ENCODE data around the gene LHFPL6. TPM values are rescaled to one million over a fixed set of nuclear protein-coding genes. Genes with fewer than 3 reads are reported as not detected.

Gene LHFPL6
- total RNA-seq, 1 donor from 2014 or later: 5.3 TPM

- Histone ChIP-seq H3K4me3 (ENCODE audit: low read depth, low read length) (no peak overlapping the region), H3K27me3 (ENCODE audit: control insufficient read depth, insufficient read depth, low read length) (no peaks in the 10 kb centered on the region), H3K36me3 (ENCODE audit: control insufficient read depth, insufficient read depth, low read length) (no peaks in the 10 kb centered on the region)
- DNase-seq (ENCODE audit: low read depth) (no peak), FAIRE-seq (peak; percentile 89)
- TF ChIP-seq, protein P1, sequence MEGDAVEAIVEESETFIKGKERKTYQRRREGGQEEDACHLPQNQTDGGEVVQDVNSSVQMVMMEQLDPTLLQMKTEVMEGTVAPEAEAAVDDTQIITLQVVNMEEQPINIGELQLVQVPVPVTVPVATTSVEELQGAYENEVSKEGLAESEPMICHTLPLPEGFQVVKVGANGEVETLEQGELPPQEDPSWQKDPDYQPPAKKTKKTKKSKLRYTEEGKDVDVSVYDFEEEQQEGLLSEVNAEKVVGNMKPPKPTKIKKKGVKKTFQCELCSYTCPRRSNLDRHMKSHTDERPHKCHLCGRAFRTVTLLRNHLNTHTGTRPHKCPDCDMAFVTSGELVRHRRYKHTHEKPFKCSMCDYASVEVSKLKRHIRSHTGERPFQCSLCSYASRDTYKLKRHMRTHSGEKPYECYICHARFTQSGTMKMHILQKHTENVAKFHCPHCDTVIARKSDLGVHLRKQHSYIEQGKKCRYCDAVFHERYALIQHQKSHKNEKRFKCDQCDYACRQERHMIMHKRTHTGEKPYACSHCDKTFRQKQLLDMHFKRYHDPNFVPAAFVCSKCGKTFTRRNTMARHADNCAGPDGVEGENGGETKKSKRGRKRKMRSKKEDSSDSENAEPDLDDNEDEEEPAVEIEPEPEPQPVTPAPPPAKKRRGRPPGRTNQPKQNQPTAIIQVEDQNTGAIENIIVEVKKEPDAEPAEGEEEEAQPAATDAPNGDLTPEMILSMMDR (IDR thresholded peaks at IDR 0.05; ENCODE audit: insufficient read depth, low read length, severe bottlenecking): no peak
Observed at GRCh38 chr13:39324806-39325311, 278.1 kb downstream of the LHFPL6 start.

DNA sequence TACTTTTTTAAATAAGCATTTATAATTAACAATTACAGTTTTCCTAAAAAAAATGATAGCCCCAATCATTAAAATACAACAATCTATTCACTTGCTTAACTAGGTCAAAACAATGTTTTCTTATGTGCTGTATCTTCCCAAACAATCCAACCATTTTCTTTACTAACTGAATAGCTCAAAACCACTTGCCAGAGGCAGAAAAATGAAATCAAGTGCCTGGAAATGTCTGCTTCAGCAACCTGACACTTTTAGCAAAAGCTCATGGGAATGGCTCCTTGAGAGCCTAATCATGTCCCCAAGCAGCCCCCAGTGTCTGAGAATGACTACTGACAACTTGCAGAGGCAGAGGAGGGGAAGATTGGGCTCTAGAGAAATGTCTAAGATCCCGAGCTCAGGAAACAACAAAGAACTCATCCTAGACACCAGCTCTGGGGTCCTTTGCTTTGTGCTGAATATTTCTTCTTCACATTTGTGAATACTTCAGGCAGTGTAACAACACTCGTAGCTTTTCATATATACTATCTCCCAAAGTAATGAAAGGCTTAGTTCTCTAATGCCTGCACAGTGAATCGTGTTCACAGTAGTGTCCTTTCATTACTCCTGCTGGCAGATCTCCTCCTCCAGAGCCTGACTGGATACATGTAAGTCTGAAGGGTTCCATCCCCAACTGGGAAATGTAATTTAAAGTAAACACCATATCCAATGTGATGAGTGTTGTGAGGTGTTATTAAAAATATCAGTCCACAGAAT, 280.0 kb downstream of the LHFPL6 start:
- H3K4me3 ChIP-seq (ENCODE audit: low read depth, low read length): no peak overlapping the region
- no peaks in the 10 kb centered on the region for H3K36me3 ChIP-seq (ENCODE audit: control insufficient read depth, insufficient read depth, low read length)
- TF ChIP-seq, protein P1 (IDR thresholded peaks at IDR 0.05; ENCODE audit: insufficient read depth, low read length, severe bottlenecking): no peak
- DNase-seq (ENCODE audit: low read depth) (no peak), FAIRE-seq (no peak)
- H3K27me3 ChIP-seq (ENCODE audit: control insufficient read depth, insufficient read depth, low read length): no peaks in the 10 kb centered on the region

- no peak for FAIRE-seq
- no peak for DNase-seq (ENCODE audit: low read depth)
- TF ChIP-seq, protein P1 (IDR thresholded peaks at IDR 0.05; ENCODE audit: insufficient read depth, low read length, severe bottlenecking): no peak
- Histone ChIP-seq H3K27me3 (ENCODE audit: control insufficient read depth, insufficient read depth, low read length) (no peaks in the 10 kb centered on the region), H3K4me3 (ENCODE audit: low read depth, low read length) (no peak overlapping the region), H3K36me3 (ENCODE audit: control insufficient read depth, insufficient read depth, low read length) (no peaks in the 10 kb centered on the region)
Observed at GRCh38 chr13:39321574-39321973, 281.4 kb downstream of the LHFPL6 start.

GRCh38 chr13:39318161-39318560, 284.8 kb downstream of the LHFPL6 start:
- no peak for FAIRE-seq
- no peak for DNase-seq (ENCODE audit: low read depth)
- H3K4me3 ChIP-seq (ENCODE audit: low read depth, low read length): no peak overlapping the region
- no peaks in the 10 kb centered on the region for H3K36me3 ChIP-seq (ENCODE audit: control insufficient read depth, insufficient read depth, low read length)
- no peaks in the 10 kb centered on the region for H3K27me3 ChIP-seq (ENCODE audit: control insufficient read depth, insufficient read depth, low read length)
- TF ChIP-seq, protein P1 (IDR thresholded peaks at IDR 0.05; ENCODE audit: insufficient read depth, low read length, severe bottlenecking): no peak

GRCh38 chr13:39317291-39317690, 285.7 kb downstream of the LHFPL6 start:
- FAIRE-seq (no peak), DNase-seq (ENCODE audit: low read depth) (peak; percentile 39)
- H3K4me3 ChIP-seq (ENCODE audit: low read depth, low read length): no peak overlapping the region
- H3K27me3 ChIP-seq (ENCODE audit: control insufficient read depth, insufficient read depth, low read length): no peaks in the 10 kb centered on the region
- H3K36me3 ChIP-seq (ENCODE audit: control insufficient read depth, insufficient read depth, low read length): no peaks in the 10 kb centered on the region
- TF ChIP-seq, protein P1 (IDR thresholded peaks at IDR 0.05; ENCODE audit: insufficient read depth, low read length, severe bottlenecking): no peak
